Activated naive CD4-positive, alpha-beta T cell treated with anti-CD3 and anti-CD28 coated beads, Interleukin-2, amount 50 U/mL, for 72 hours (primary cell): ENCODE measurements around the gene FGD6. TPM values are rescaled to one million over a fixed set of nuclear protein-coding genes. Genes with fewer than 3 reads are reported as not detected.

Experiments
- ATAC-seq, 2 donors: fragments of 150-1000 bp; cut with Tn5 transposase; 2 replicates each; pipeline ENCODE4 v1.10.0; 2021; ENCODE audit warnings: mild to moderate bottlenecking in 2 of 2, moderate library complexity in 2 of 2
- DNase-seq, 2 donors: peaks; one replicate each; pipeline ENCODE4 v3.0.0; 2021 to 2022; ENCODE audit warnings: low spot score in 2 of 2
- H3K27ac Mint-ChIP-seq, 2 donors: one replicate each; pipeline ENCODE4 v1.8.0; 2022; ENCODE audit warnings: mild to moderate bottlenecking in 2 of 2, mixed read lengths in 2 of 2
- H3K36me3 Mint-ChIP-seq, 2 donors: one replicate each; pipeline ENCODE4 v1.8.0; 2022; ENCODE audit warnings: mixed read lengths in 2 of 2
- H3K9me3 Mint-ChIP-seq, 2 donors: one replicate each; pipeline ENCODE4 v1.8.0; 2022; ENCODE audit warnings: mixed read lengths in 2 of 2
- total RNA-seq, 2 donors: library from RNA; stranded (reverse); gene quantifications; one replicate each; pipeline ENCODE4 v1.2.3, GENCODE V29; 2022

FGD6 gene
- total RNA-seq, 2 donors from 2014 or later, result 1.4 to 1.8 TPM

DNA sequence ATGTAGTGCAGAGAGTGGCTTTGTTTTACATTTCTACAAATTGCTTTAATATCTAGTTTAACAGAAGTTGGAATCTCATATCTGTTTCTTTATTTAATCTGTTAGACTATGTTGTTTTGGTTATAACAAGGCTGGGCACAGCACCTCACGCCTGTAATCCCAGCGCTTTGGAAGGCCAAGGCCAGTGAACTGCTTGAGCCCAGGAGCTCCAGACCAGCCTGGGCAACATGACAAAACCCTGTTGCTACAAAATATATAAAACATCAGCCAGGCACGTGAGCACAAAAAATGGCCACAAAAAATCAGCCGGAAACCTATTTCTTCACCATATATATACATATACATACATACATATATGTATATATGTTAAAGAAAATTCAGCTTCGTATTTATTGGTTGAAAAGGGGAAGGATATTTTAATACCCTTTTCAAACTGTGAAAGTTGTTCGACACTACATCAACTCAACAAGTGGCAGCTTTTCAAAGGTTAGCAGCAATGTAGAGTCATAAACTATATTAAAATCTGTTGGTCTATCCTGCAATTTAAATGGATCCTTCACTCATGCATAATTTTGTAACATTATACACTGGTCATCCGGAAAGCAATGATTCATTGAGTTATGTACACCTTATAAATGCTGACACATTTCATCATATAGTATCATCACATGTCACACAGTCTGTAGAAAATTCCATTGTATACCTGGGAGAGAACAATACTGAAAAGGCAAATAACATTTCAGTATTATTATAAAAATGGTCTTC is 151.0 kb downstream of the FGD6 start:
- DNase-seq, result no peak
- no peaks in the 10 kb centered on the region for H3K9me3 Mint-ChIP-seq
- peaks cover 0 to 15% of the 10 kb centered on the region in 2 donors for H3K36me3 Mint-ChIP-seq
- H3K27ac Mint-ChIP-seq, result no peak overlapping the region
- ATAC-seq, result no peak

DNA sequence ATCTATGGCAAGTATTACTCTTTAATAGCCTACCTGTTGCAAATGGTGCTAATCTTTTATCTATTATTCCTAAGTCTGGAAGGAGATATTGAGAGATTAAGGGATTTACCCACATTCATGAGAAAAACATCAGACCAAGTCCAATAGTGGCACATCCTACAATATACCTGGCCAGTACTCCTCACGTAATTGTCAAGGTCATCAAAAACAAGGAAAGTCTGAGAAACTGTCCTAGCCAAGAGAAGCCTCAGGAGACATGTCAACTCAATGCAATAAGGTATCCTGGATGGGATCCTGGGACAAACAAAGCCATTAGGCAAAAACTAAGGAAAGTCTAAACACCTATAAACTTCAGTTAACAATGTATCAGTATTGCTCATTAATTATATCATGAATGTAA is 156.3 kb downstream of the FGD6 start:
- ATAC-seq (no peak), DNase-seq (no peak)
- Mint-ChIP-seq H3K27ac (no peak overlapping the region), H3K36me3 (peaks cover 0 to 22% of the 10 kb centered on the region in 2 donors), H3K9me3 (no peaks in the 10 kb centered on the region)

GRCh38 chr12:95059984-95060383 is 157.3 kb downstream of the FGD6 start:
- no peaks in the 10 kb centered on the region for H3K9me3 Mint-ChIP-seq

GRCh38 chr12:95057424-95057823 is 159.8 kb downstream of the FGD6 start:
- DNase-seq (no peak), ATAC-seq (no peak)
- Mint-ChIP-seq H3K9me3 (no peaks in the 10 kb centered on the region), H3K27ac (no peak overlapping the region), H3K36me3 (peaks cover 0 to 15% of the 10 kb centered on the region in 2 donors)

More at GRCh38 chr12:95059984-95060383, 157.3 kb downstream of the FGD6 start:
- H3K27ac Mint-ChIP-seq, result no peak overlapping the region
- ATAC-seq, result no peak
- no peak for DNase-seq
- peaks cover 0 to 22% of the 10 kb centered on the region in 2 donors for H3K36me3 Mint-ChIP-seq

- ATAC-seq, result no peak
- H3K27ac Mint-ChIP-seq, result no peak overlapping the region
- H3K9me3 Mint-ChIP-seq, result no peaks in the 10 kb centered on the region
- peaks cover 0 to 6% of the 10 kb centered on the region in 2 donors for H3K36me3 Mint-ChIP-seq
- DNase-seq, result no peak
Measured at GRCh38 chr12:95055057-95055456, 162.2 kb downstream of the FGD6 start.

- no peak for DNase-seq
- no peaks in the 10 kb centered on the region for H3K9me3 Mint-ChIP-seq
- no peak overlapping the region for H3K27ac Mint-ChIP-seq
- peaks cover 0 to 6% of the 10 kb centered on the region in 2 donors for H3K36me3 Mint-ChIP-seq
- ATAC-seq, result no peak
Measured at GRCh38 chr12:95054206-95054605, 163.1 kb downstream of the FGD6 start.

DNA sequence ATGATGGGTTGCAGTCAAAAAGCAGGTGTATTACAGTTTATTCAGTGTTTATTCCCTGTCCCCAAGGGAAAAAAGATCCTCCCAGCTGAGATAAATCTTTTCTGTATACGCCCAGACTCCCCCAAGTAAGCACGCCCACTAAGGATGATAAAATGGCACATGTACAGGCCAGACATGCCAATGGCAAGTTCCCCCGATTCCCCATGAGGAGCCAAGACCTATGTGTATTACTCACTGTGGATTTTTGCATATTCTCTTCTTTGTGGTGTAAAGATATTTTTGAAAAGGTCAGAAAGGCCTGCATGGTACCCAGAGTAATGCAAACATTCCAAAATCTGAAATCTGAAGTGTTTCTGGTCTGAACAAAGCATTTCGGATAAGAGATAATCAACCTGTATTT is 166.0 kb downstream of the FGD6 start:
- DNase-seq (no peak), ATAC-seq (no peak)
- H3K36me3 Mint-ChIP-seq, result peaks cover 4 to 8% of the 10 kb centered on the region in 2 donors
- H3K27ac Mint-ChIP-seq, result no peak overlapping the region
- H3K9me3 Mint-ChIP-seq, result no peaks in the 10 kb centered on the region

GRCh38 chr12:95037906-95038305 is 179.4 kb downstream of the FGD6 start:
- H3K36me3 Mint-ChIP-seq, result peaks cover 0 to 4% of the 10 kb centered on the region in 2 donors
- no peak for DNase-seq
- no peak overlapping the region for H3K27ac Mint-ChIP-seq
- ATAC-seq, result peak in 1 of 2 donors; percentile 50
- no peaks in the 10 kb centered on the region for H3K9me3 Mint-ChIP-seq

GRCh38 chr12:95034750-95035149 is 182.5 kb downstream of the FGD6 start:
- H3K27ac Mint-ChIP-seq, result no peak overlapping the region
- peaks cover 0 to 4% of the 10 kb centered on the region in 2 donors for H3K36me3 Mint-ChIP-seq
- H3K9me3 Mint-ChIP-seq, result no peaks in the 10 kb centered on the region
- DNase-seq (no peak), ATAC-seq (no peak)

Other genes with a start within 250 kb of the FGD6 start
- gene NDUFA12, start 213.8 kb downstream of the FGD6 start, total RNA-seq, result 100 to 1,000 TPM; 138 to 141 TPM
- gene NR2C1, start 143.8 kb downstream of the FGD6 start, total RNA-seq, result 10 to 100 TPM; 32.3 to 36.9 TPM
- 10 to 100 TPM; 35.5 to 63.1 TPM for gene VEZT, start 340 bp upstream of the FGD6 start, total RNA-seq